GM21528 (cell line): Measurements from ENCODE around the gene CSTF2T.
"Not testable (repeated sequence)": the region's sequence is repeated elsewhere in the genome, so short reads cannot be mapped to it uniquely, and the experiment has no call there.

ENCODE experiments used
- ATAC-seq: cut with Tn5 transposase; IDR thresholded peaks from one replicate; pipeline ENCODE4 v1.9.1; 2021; ENCODE audit warnings: mild to moderate bottlenecking, moderate library complexity; ENCODE audit not compliant: unreplicated experiment, low FRiP score

Gene CSTF2T

DNA sequence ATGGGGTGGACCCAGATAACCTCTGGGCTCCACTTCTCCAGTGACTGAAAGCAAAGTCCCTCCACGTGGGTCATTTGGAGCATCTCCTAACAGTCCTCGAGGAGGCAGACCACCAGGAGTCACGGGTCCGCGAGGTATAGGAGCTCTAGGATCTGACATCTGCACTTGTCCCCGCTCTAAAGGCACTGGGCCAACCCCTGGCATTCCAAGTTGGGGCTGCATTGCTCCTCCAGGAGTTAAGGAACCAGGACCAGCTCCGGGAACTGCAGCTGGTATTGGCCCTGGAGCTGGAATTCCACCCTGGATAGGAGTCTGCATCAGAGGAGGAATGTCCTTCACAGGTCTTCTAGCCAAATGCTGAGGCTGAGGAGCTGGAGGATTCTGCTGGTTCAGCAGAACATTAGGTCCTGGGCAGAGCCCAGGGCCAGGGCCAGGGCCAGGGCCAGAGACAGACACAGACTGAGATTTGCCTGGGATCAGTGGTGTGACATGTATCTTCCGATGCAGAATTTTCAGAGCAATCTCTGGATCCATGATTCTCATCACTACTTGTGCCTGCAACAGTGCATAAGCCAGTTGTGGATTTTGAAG lies 827 bp downstream of the CSTF2T start:
- no peak for ATAC-seq

DNA sequence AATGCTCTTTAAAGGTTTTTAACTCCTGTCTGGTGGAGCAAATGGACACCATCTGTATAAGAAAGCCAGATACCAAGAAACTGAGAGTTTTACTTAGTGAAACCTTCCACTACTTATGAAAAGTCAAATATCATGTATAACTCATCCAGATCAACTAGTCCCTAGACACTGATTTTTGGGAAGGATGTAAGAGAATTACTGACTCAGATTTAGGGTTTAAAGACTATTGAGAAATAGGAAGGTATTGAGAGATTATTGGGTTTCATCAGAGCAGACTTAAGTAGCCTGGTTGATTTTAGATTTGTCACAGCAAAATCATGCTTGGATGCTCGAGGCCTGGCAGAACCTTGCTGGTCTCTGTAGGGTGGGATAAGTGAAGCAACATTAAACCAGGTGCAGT lies 3.1 kb downstream of the CSTF2T start:
- no peak for ATAC-seq

DNA sequence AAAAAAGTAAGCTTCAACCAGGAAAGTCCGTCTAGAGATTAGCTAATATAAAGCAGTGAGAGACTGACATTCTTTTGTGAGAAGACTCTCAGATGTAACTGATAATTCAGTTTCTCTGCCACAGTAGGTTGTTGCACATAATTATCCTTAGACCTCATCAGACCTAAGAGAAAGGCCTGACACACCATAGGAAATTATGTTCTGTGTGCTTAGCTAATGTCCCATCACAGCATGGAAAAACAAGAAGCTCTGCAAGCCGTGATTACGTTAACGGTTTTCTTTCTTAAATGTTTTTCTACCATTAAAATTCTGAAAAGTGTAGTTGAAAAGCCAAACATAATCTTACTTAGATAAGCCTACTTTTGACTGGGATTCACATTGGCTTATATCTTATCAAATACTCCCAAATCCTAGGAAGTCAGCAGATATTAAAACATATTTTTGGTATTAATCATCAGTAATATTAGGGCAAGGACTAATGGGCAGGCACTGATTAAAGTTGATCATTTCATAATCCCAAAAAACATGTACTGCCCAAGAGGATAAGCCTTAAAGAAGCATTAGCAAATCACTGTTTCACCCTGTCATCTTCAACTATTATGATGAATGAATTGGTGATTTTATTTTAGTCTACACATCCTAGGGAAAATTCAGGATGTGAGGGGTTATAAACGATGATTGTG lies 5.2 kb downstream of the CSTF2T start:
- ATAC-seq = no peak

DNA sequence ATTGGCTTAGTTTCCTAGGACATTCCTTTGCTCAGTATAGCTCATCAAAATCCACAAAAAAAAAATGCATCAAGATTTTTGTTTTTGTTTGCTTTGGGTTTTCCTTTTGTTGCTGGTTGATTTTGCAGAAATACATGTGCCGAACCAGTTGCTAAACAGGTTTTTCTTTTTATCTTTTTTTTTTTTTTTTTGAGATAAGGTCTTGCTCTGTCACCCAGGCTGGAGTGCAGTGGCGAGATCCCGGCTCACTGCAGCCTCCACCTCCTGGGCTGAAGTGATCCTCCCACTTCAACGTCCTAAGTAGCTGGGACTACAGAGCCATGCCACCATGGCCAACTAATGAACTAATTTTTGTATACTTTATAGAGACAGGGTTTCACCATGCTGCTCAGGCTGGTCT lies 8.3 kb downstream of the CSTF2T start:
- no peak for ATAC-seq

DNA sequence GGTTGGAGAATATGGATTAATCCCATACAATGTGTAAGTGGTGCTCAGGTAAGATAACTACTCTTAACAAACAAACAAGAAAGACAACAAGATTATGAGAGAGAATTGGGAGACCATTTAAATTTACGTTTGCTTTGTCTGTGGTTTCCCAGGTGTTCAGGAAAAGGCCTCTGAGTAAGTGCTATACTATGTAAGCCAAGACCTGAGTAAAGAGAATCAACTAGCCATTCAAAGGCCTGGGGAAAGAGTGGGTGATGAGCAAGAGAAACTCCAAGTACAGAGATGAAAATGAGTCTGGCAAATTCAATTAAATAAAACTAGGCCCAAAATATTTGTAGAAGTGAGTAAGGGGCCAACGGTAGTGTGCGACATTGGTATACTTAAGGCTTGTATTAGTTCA lies 9.9 kb downstream of the CSTF2T start:
- no peak for ATAC-seq

DNA sequence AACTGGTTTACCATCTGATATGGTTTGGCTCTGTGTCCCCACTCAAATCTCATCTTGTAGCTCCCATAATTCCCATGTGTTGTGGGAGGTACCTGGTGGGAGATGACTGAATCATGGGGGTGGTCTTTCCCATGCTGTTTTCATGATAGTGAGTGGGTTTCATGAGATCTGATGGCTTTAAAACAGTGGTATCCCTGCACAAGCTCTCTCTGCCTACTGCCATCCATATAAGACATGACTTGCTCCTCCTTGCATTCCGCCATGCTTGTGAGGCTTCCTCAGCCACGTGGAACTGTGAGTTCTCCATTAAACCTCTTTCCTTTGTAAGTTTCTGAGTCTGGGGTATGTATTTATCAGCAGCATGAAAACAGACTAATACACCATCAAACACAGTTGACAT lies 10.6 kb downstream of the CSTF2T start:
- not testable (repeated sequence) for ATAC-seq

DNA sequence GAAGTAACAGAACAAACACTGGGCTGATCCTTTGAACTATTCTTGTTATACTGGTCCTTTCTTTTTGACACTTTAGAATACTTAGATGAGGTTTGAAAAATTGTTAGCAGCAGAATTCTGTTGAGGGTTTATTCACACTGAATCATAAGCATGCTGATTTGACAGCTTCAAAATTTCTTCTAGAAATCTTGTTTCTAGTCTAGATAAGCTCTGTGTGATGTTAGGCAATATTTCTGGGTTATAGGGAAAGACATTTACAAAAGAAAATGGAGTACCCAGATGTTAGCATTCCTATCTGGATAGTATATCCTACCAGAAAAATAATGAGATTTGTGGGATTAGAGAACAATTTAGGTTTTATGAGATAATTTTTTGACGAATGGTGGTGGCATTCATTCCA lies 12.1 kb downstream of the CSTF2T start:
- no peak for ATAC-seq

DNA sequence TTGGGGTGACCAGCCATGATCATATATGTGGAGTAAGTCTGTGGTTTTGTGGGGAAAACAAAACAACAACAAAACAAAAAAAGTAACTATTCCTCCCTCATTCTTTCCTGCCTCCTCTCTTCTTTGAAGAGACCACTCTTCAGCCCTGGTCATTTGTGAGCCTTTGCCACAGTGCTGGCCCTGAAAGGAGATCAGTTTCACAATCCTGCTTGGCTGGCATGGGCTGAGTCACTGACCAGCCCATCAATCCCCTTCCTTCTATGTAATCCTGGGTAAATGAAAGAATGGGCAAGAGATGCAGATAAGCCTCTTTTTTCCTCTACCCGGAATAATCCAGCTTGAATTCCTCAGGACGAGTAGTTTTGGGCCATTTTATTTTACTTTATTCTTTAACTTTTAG lies 13.6 kb downstream of the CSTF2T start:
- ATAC-seq = no peak

DNA sequence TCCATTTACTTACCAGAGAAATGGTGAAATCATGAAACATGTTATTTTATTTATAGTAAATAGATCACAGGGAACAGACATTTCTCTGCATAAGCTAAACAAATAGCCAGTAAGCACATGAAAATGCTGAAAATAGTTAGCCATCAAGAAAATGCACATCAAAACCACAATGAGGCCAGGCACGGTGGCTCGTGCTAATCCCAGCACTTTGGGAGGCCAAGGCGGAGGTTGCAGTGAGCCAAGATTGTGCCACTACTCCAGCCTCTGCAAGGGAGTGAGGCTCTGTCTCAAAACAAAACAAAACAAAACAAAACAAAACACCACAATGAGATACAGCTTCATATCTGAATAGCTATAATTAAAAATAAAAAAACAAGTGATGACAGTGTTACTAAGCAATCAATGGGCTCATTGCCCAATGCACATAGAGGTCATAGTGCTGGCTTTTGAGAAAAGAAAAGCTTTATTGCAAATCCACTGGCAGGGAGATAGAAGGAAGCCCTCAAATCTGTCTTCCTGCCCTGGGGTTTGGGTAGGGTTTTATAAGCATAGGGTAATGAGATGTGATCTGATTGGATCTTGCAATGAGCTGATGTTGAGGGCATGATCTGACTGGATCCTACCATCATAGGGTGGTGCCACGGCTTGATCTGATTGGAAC lies 16.2 kb downstream of the CSTF2T start:
- no peak for ATAC-seq

DNA sequence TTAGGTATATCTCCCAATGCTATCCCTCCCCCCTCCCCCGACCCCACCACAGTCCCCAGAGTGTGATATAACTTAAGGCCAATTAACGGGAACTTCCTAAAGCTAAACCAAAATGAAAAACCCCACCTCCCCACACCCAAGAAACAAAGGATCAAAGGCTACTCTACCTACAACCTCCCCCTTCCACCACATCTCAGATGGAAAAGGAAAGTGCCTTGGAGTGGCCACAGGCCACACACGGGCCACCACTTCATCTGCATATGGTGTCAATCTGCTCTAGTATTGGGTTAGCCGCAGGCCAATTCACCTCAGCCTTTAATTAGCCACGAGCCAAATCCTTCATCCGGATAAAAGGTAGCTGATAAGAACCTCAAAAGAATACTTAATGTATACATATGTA lies 19.6 kb downstream of the CSTF2T start:
- ATAC-seq = no peak

DNA sequence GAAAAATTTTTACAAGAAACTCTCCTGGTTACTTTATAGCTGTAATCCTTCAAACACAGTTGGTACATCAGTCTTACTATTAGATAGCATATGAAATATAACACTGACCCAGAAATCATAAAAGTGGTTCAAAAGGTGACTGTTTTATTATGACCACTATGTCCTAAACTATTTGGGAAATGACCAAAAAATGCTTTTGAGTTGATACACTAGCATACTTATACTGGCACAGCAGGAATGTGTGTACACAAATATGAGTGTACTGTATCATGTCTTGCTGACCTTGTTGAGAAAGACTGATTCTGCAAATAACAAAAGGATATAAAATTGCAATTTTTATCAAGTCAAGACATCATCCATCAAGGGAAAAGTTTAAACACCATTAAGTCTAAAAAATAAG lies 24.3 kb downstream of the CSTF2T start:
- ATAC-seq = no peak

DNA sequence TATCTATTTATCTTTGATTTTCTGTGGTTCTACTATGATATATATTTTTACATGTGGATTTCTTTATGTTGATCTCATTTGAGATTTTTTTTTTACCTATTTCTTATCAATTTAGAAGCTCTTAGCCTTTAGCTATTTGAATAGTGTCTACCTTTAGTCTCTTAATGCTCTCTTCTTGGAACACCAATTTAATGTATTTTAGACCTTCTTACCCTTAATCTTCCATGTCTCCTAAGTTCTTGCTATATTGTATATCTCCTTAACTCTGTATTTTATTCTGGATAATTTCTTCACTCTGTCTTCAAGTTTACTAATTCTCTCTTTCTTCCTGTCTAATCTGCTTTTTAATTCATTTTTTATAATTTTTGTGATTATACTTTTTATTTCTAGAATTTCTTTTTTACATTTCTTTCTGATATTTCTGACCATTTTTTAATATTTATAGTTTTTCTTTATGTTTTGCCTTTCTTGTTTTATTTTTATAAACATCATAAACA lies 27.3 kb downstream of the CSTF2T start:
- no peak for ATAC-seq

DNA sequence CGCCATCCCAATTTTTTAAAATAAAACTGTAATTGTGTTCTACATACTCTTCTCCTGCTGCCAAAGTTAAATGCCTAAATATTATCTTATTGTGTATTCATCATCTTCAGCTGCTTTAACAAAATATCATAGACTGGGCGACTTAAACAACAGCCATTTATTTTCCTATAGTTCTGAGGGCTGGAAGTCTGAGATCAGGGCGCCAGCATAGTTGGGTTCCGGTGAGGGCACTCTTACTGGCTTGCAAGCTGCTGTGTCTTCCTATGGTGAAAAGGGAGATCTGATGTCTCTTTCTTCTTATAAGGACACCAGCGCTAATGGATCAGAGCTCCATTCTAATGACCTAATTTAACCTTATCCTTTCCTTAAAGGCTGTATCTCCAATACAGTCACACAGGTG lies 30.4 kb downstream of the CSTF2T start:
- ATAC-seq = no peak

DNA sequence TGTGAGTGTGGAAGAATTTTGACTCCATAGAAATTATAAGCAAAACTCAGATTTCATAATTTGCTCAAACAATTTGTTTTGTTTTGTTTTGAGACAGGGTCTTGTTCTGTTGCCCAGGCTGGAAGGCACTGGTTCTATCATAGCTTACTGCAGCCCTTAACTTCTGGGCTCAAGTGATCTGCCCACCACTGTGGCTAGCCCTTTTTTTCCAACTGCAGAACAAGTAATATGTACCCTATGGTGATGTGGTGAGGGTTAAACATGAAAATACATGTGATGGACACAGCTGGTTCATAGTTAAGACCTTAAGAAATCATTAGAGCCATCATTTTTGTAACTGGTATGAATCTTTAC lies 31.1 kb downstream of the CSTF2T start:
- no peak for ATAC-seq

DNA sequence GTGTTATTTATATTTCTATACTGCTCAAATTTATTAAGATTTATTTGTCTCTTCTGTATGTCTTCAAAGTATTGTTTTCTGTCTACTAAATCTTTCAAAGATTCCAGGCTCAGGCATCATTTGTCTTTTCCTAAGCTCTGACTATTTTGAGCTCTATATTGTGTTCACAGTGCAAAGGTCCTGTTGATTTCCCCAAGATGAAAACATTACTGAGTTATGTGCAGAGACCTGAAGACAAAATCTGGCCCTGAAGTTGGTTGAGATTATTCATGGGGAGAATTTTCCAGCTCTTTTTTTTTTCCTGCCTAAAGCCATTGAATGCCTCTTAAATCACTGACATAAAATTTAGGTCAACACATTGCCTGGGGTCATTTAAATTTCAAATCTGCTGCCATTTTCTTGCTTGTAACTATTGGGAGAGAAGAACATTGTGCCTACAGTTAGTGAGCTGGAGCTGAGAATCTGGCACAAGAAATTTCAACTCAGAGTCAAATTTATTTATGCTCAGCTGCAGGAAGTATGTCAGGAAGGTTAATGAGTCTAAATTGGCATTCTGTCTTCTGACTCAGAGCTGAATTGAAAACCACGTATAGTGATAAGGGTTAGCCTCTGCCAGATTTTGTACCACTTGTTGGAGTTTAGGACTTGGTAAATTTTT lies 31.6 kb downstream of the CSTF2T start:
- ATAC-seq = no peak

DNA sequence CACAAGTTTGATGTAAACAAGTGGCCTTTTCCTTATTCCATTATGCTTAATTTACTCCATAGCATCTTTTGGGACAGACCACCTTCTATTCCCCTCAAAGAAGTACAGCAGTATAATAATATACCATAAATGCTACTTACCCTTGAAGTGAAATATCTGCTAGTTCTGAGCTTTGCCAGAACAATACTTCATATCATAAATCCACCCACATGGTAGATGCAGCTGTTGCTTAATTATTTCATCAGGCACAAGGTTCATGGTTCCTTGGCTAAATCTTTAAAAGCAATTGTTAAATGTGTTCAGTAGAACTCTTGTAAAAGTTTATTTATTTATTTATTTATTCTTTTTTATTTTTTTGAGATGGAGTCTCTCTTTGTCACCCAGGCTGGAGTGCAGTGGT lies 32.9 kb downstream of the CSTF2T start:
- ATAC-seq = no peak

DNA sequence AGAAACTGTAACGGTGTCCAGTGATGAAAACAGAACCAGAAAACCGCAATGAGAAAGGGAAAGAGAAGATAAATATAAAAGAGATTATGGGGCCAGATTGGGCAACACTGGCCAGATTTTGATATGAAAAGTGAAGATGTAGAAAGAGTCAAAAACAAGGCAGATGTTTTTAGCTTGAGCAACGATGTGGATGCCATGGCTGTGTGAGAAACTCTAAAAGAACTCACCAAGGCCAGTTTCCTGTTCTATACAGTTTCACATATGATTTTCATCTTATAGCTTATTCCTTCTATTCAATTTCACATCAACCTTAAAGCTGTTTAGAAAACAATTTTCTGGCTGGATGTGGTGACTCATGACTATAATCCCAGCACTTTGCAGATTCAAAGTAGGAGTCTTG lies 36.3 kb downstream of the CSTF2T start:
- ATAC-seq = no peak

DNA sequence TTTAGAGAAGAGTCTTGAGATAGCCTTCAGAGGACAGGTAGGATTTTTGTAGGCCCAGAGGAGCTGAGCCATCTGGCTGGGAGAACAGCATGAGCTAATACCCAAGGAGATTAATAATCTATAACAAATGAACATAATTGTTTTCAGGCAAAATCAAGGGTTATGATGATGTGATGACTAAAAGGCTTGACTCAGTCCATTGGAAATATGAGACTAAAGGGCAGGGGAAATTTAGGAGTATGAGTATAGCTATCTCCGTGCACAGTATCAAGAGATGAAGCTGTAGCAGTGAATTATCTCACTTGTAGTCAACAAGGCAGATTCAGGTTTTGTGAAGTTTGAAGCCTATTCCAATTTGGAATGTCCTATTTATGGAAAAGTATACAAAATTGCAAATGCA lies 40.1 kb downstream of the CSTF2T start:
- ATAC-seq = no peak

DNA sequence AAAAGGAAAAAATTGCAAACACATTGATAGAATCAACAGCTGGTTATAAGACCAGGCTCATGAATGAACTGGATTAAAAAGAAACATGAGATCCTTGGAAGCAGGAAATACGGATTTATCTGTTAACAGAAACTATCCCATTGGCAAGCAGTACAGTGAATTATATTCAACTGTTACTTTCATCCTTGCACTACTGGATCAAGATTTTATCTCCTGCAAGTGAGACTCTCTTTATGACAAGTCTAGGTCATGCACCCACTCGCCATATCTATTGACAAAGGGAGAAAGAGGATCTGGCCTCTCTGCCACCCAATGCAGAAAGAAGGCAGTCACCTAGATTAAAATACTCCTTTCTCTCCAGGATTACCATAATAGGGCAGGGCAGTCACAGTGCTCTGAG lies 41.4 kb downstream of the CSTF2T start:
- ATAC-seq = no peak

DNA sequence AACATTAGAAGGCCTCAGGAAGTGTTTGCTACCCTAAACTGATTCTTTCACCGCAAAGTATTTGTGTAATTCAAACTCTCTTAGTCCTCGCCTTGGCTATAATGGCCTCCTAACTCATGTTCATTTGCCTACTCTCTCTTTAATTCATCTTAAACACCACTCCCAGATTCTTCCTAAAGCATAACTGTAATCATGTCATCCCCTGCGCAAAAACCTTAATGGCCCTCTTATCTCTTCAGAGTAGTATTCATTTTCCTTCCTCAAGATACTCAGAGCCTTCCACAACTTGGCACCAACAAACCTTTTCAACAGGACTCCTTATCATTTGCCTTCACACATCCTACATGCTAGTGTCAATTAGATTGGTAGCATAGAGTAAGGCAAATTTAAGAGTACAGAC lies 42.9 kb downstream of the CSTF2T start:
- no peak for ATAC-seq

DNA sequence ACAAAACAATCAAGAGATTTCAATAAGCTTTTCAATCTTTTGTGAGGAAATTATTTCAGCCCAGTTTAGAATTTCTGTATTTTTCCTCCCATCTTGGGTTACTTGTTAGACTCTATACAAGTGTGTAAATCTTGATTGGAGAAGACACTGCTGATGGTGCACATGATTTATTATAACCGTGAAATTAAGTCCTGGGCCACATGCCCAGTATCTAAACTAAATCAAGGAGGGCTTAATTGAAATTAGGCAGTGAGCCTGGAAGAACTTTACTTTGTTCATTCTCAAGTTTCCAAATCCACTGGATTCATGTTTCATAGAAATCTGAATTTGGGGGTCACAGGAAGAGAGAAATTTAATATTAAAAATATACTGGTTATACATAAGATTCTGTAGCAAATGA lies 44.5 kb downstream of the CSTF2T start:
- no peak for ATAC-seq

DNA sequence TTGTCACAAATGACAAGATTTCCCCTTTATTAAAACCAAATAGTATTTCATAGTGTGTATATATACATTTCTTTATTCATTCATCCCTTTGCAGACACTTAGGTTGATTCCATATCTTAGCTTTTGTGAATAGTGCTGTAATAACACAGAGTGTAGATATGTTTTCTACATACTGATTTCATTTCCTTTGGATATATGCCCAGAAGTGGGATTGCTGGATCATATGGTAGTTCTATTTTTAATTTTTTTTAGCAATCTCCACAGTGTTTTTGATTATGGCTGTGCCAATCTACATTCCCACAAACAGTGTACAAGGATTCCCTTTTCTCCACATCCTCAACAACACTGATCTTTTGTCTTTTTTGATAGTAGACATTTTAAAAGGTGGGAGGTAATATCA lies 46.4 kb downstream of the CSTF2T start:
- no peak for ATAC-seq
